Adipocyte (in vitro differentiated cells): ENCODE results near the gene TATDN2.

Source experiments
- DNase-seq: peaks from one replicate; pipeline ENCODE4 v3.0.0-alpha.2; 2015; ENCODE audit warnings: low read depth
- H3K27me3 ChIP-seq: replicated peaks from 2 replicates; pipeline ENCODE4 v1.7.0; 2013; ENCODE audit warnings: mild to moderate bottlenecking, low read length, moderate library complexity; ENCODE audit not compliant: control insufficient read depth, insufficient read depth
- H3K36me3 ChIP-seq: 2 replicates; pipeline ENCODE4 v1.7.0; 2013; ENCODE audit warnings: low read length, mild to moderate bottlenecking, moderate library complexity; ENCODE audit not compliant: control insufficient read depth, insufficient read depth, severe bottlenecking
- H3K4me1 ChIP-seq: 2 replicates; pipeline ENCODE4 v1.7.0; 2013; ENCODE audit warnings: mild to moderate bottlenecking, low read length, moderate library complexity; ENCODE audit not compliant: control insufficient read depth, insufficient read depth
- H3K4me3 ChIP-seq: 2 replicates; pipeline ENCODE4 v1.7.0; 2013; ENCODE audit warnings: mild to moderate bottlenecking, low read length, moderate library complexity
- H3K9ac ChIP-seq: 2 replicates; pipeline ENCODE4 v1.7.0; 2013; ENCODE audit warnings: mild to moderate bottlenecking, low read length, moderate library complexity
- H3K9me3 ChIP-seq: 2 replicates; pipeline ENCODE4 v1.7.0; 2013; ENCODE audit warnings: mild to moderate bottlenecking, low read length, moderate library complexity; ENCODE audit not compliant: control insufficient read depth

TATDN2 gene

GRCh38 chr3:10286133-10286524 lies 37.9 kb downstream of the TATDN2 start:
- no peaks in the 10 kb centered on the region for H3K9me3 ChIP-seq
- no peak for DNase-seq
- H3K4me1 ChIP-seq = peaks cover 17% of the 10 kb centered on the region
- peaks cover 46% of the 10 kb centered on the region for H3K36me3 ChIP-seq
- H3K4me3 ChIP-seq = no peak overlapping the region
- H3K27me3 ChIP-seq = no peaks in the 10 kb centered on the region
- H3K9ac ChIP-seq = no peak overlapping the region

- no peak overlapping the region for H3K4me3 ChIP-seq
- DNase-seq = peak; percentile 90
- H3K4me1 ChIP-seq = peaks cover 15% of the 10 kb centered on the region
- H3K9ac ChIP-seq = no peak overlapping the region
- H3K36me3 ChIP-seq = peaks cover 46% of the 10 kb centered on the region
- H3K9me3 ChIP-seq = no peaks in the 10 kb centered on the region
- no peaks in the 10 kb centered on the region for H3K27me3 ChIP-seq
Observed at GRCh38 chr3:10286596-10287295, 38.5 kb downstream of the TATDN2 start.

- no peaks in the 10 kb centered on the region for H3K27me3 ChIP-seq
- peaks cover 56% of the 10 kb centered on the region for H3K36me3 ChIP-seq
- peaks cover 7% of the 10 kb centered on the region for H3K4me1 ChIP-seq
- no peak for DNase-seq
- no peak overlapping the region for H3K4me3 ChIP-seq
- no peaks in the 10 kb centered on the region for H3K9me3 ChIP-seq
- H3K9ac ChIP-seq = no peak overlapping the region
Observed at GRCh38 chr3:10287936-10288574, 39.8 kb downstream of the TATDN2 start.

GRCh38 chr3:10288575-10288960 lies 40.3 kb downstream of the TATDN2 start:
- Histone ChIP-seq H3K9me3 (no peaks in the 10 kb centered on the region), H3K27me3 (no peaks in the 10 kb centered on the region), H3K9ac (no peak overlapping the region), H3K36me3 (peaks cover 53% of the 10 kb centered on the region), H3K4me1 (peaks cover 7% of the 10 kb centered on the region), H3K4me3 (no peak overlapping the region)
- no peak for DNase-seq

- peaks cover 48% of the 10 kb centered on the region for H3K36me3 ChIP-seq
- no peaks in the 10 kb centered on the region for H3K27me3 ChIP-seq
- no peak for DNase-seq
- peaks cover 7% of the 10 kb centered on the region for H3K4me1 ChIP-seq
- H3K9me3 ChIP-seq = no peaks in the 10 kb centered on the region
- no peak overlapping the region for H3K9ac ChIP-seq
- H3K4me3 ChIP-seq = no peak overlapping the region
Observed at GRCh38 chr3:10289077-10289476, 40.8 kb downstream of the TATDN2 start.

GRCh38 chr3:10289787-10290355 lies 41.6 kb downstream of the TATDN2 start:
- Histone ChIP-seq H3K36me3 (peaks cover 46% of the 10 kb centered on the region), H3K4me3 (no peak overlapping the region), H3K27me3 (no peaks in the 10 kb centered on the region), H3K4me1 (peaks cover 7% of the 10 kb centered on the region), H3K9me3 (no peaks in the 10 kb centered on the region), H3K9ac (no peak overlapping the region)
- DNase-seq = no peak

GRCh38 chr3:10290481-10291176 lies 42.4 kb downstream of the TATDN2 start:
- Histone ChIP-seq H3K4me1 (peaks cover 7% of the 10 kb centered on the region), H3K27me3 (no peaks in the 10 kb centered on the region), H3K36me3 (peaks cover 42% of the 10 kb centered on the region), H3K9ac (no peak overlapping the region), H3K4me3 (no peak overlapping the region), H3K9me3 (no peaks in the 10 kb centered on the region)
- no peak for DNase-seq

GRCh38 chr3:10291641-10292040 lies 43.4 kb downstream of the TATDN2 start:
- Histone ChIP-seq H3K9ac (no peak overlapping the region), H3K4me1 (peaks cover 7% of the 10 kb centered on the region), H3K4me3 (no peak overlapping the region), H3K36me3 (peaks cover 36% of the 10 kb centered on the region), H3K9me3 (no peaks in the 10 kb centered on the region), H3K27me3 (no peaks in the 10 kb centered on the region)
- no peak for DNase-seq

GRCh38 chr3:10292505-10293419 lies 44.5 kb downstream of the TATDN2 start, which contains the start of gene GHRL:
Gene GHRL (minus strand): TSS chr3:10292947. CDS start chr3:10290180, 2,767 bp downstream.
- Histone ChIP-seq H3K9me3 (no peaks in the 10 kb centered on the region), H3K4me1 (no peaks in the 10 kb centered on the region), H3K9ac (no peak within 1 kb of the TSS), H3K4me3 (no peak within 1 kb of the TSS), H3K36me3 (peaks cover 32% of the 10 kb centered on the region), H3K27me3 (no peaks in the 10 kb centered on the region)
- no peak for DNase-seq

- Histone ChIP-seq H3K36me3 (peaks cover 23% of the 10 kb centered on the region), H3K9ac (no peak overlapping the region), H3K4me3 (no peak overlapping the region), H3K4me1 (no peaks in the 10 kb centered on the region), H3K9me3 (no peaks in the 10 kb centered on the region), H3K27me3 (no peaks in the 10 kb centered on the region)
- no peak for DNase-seq
Observed at GRCh38 chr3:10294030-10294586, 45.8 kb downstream of the TATDN2 start.
